SJCRH30 (cell line): ENCODE results near the gene SLC4A3. TPM values are rescaled to one million over a fixed set of nuclear protein-coding genes. Genes with fewer than 3 reads are reported as not detected.
"Not testable (repeated sequence)": the region's sequence is repeated elsewhere in the genome, so short reads cannot be mapped to it uniquely, and the experiment has no call there.

Experiments used
- DNase-seq, 2 experiments: peaks; one replicate each; pipeline ENCODE4 v3.0.0-alpha.2; 2015 to 2020
- H3K27ac ChIP-seq: fragments of 250-450 bp; sonication (Bioruptor Pico); 2 replicates; pipeline ENCODE4 v1.5.1; 2020; ENCODE audit warnings: mild to moderate bottlenecking, moderate library complexity
- H3K27me3 ChIP-seq: fragments of 250-450 bp; sonication (Bioruptor Pico); 2 replicates; pipeline ENCODE4 v1.5.1; 2020; ENCODE audit warnings: mild to moderate bottlenecking, moderate library complexity
- H3K36me3 ChIP-seq: fragments of 250-450 bp; sonication (Bioruptor Pico); 2 replicates; pipeline ENCODE4 v1.5.1; 2020; ENCODE audit warnings: mild to moderate bottlenecking, moderate library complexity
- H3K4me1 ChIP-seq: fragments of 250-450 bp; sonication (Bioruptor Pico); 2 replicates; pipeline ENCODE4 v1.5.1; 2020; ENCODE audit warnings: mild to moderate bottlenecking, moderate library complexity
- H3K4me3 ChIP-seq: fragments of 250-450 bp; sonication (Bioruptor Pico); 2 replicates; pipeline ENCODE4 v1.5.1; 2020; ENCODE audit warnings: mild to moderate bottlenecking, moderate library complexity
- H3K9me3 ChIP-seq: fragments of 250-450 bp; sonication (Bioruptor Pico); replicated peaks from 2 replicates; pipeline ENCODE4 v1.5.1; 2020; ENCODE audit warnings: mild to moderate bottlenecking, moderate library complexity
- total RNA-seq: library from RNA; depleted of rRNA; stranded (reverse); fragments of >200 nt; shearing (Covaris generic); gene quantifications from 2 replicates; pipeline ENCODE4 v1.2.3, GENCODE V29; 2014

The SLC4A3 gene
- total RNA-seq, 1 experiment from 2014 or later: 1.3 TPM

DNA sequence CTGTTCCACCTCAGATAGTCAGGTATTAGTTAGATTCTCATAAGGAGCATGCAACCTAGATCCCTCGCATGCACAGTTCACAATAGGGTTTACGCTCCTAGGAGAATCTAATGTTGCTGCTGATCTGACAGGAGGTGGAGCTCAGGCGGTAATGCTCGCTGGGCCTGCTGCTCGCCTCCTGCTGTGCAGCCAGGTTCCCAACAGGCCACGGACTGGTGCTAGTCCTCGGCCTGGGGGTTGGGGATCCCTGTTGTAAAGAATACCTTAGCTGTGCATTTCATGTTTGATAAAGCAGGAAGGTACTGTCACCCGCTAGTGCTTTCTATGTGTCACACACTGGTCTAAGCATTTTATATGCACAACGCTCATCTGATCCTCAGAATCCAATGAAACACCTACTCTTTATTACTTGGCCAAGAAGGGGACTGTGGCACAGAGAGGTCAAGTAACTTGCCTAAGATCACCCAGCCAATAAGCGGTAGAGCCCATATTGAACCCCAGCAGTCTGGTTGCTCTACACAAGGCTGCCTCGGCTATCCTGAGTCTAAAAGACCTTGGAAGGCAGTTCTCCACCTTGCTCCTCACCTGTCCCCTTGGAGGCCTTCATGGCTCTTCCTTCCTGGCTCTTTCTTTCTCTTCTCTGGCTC, 35.8 kb downstream of the SLC4A3 start:
- Histone ChIP-seq H3K4me3 (no peak overlapping the region), H3K9me3 (0 out of 2 replicates have a peak, but pooled peaks cover 5% of the 10 kb centered on the region), H3K27me3 (no peaks in the 10 kb centered on the region), H3K27ac (no peak overlapping the region), H3K36me3 (no peaks in the 10 kb centered on the region), H3K4me1 (no peaks in the 10 kb centered on the region)
- DNase-seq: no peak

- Histone ChIP-seq H3K27ac (no peak overlapping the region), H3K4me1 (no peaks in the 10 kb centered on the region), H3K9me3 (0 out of 2 replicates have a peak, but pooled peaks cover 5% of the 10 kb centered on the region), H3K4me3 (no peak overlapping the region), H3K27me3 (no peaks in the 10 kb centered on the region), H3K36me3 (no peaks in the 10 kb centered on the region)
- no peak for DNase-seq
Measured at GRCh38 chr2:219664041-219664440, 36.6 kb downstream of the SLC4A3 start.

DNA sequence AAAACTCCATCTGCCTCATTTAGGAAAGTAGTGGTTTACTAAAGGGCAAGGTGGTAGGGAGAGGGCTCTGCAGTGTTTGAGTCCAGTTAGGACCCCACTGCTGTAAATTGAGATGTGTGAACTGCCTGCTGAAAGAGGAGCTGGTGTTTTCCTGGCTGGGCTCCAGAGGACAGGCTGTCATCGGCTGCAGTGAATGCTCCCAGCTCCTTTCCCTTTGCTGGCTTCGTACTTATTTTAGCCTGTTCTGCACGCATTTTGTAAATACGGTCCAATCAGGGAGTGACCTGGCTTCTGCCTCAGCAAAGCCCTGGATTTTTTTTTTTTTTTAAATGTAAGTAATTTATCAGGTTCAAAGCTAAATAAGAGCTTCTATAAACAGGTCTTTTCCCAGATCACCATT, 37.5 kb downstream of the SLC4A3 start:
- Histone ChIP-seq H3K27me3 (no peaks in the 10 kb centered on the region; the same call in 1 of the 2 replicates), H3K4me3 (no peak overlapping the region), H3K4me1 (no peaks in the 10 kb centered on the region), H3K36me3 (no peaks in the 10 kb centered on the region), H3K27ac (no peak overlapping the region), H3K9me3 (0 out of 2 replicates have a peak, but pooled peaks cover 5% of the 10 kb centered on the region)
- peak in 1 of 2 experiments; percentile 24 for DNase-seq

- H3K27me3 ChIP-seq: no peaks in the 10 kb centered on the region; the same call in 1 of the 2 replicates
- no peak overlapping the region for H3K27ac ChIP-seq
- no peaks in the 10 kb centered on the region for H3K36me3 ChIP-seq
- H3K4me1 ChIP-seq: no peaks in the 10 kb centered on the region
- DNase-seq: no peak
- H3K4me3 ChIP-seq: no peak overlapping the region
- 0 out of 2 replicates have a peak, but pooled peaks cover 5% of the 10 kb centered on the region for H3K9me3 ChIP-seq
Measured at GRCh38 chr2:219665926-219666325, 38.5 kb downstream of the SLC4A3 start.

GRCh38 chr2:219668316-219668715, 40.9 kb downstream of the SLC4A3 start:
- H3K4me3 ChIP-seq: no peak overlapping the region
- no peaks in the 10 kb centered on the region for H3K4me1 ChIP-seq
- H3K9me3 ChIP-seq: no peaks in the 10 kb centered on the region
- no peaks in the 10 kb centered on the region; the same call in 1 of the 2 replicates for H3K27me3 ChIP-seq
- no peak overlapping the region for H3K27ac ChIP-seq
- DNase-seq: no peak
- no peaks in the 10 kb centered on the region for H3K36me3 ChIP-seq

DNA sequence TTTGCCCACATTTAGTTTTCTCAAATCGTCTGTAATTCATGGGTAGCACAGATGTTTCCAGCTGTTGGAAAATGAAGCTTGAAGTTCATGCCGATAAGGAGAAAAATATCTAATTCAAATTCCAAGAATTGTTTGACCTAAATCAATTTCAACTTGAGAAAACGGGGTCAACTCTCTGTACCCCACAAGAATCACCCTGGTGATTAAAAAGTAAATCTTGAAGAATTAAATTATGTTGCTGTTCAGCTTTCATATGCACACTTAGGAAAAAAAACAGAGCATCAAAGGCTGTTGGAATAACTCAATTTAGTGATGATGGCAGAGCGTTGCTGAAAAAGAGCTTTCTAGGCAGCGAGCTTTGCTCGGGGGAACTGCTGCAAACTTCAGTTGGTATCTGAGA, 43.0 kb downstream of the SLC4A3 start:
- H3K9me3 ChIP-seq: no peaks in the 10 kb centered on the region
- H3K4me1 ChIP-seq: no peaks in the 10 kb centered on the region
- no peak overlapping the region for H3K27ac ChIP-seq
- H3K27me3 ChIP-seq: no peaks in the 10 kb centered on the region; the same call in 1 of the 2 replicates
- no peaks in the 10 kb centered on the region for H3K36me3 ChIP-seq
- H3K4me3 ChIP-seq: no peak overlapping the region
- no peak for DNase-seq

DNA sequence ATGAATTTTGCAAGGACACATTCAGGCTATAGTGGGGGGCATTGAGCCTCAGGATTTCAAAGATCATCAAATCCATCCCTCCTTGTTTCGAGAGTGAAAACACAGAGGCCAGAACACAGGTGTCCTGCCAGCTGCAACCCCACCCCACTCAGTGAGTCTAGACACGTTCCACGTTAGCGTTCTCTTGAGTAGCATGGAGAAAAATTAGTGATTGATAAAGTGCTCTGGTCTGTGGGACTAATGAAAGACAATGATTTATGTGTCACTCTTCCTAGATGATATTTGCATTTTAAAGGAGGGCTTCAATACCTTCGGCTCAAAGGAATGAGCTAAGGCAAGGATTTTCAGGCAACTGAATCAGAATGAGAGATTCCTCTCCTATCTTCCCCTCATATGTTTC, 43.8 kb downstream of the SLC4A3 start:
- Histone ChIP-seq H3K4me3 (no peak overlapping the region), H3K27ac (no peak overlapping the region), H3K36me3 (no peaks in the 10 kb centered on the region), H3K9me3 (no peaks in the 10 kb centered on the region), H3K27me3 (no peaks in the 10 kb centered on the region; the same call in 1 of the 2 replicates), H3K4me1 (no peaks in the 10 kb centered on the region)
- DNase-seq: no peak

DNA sequence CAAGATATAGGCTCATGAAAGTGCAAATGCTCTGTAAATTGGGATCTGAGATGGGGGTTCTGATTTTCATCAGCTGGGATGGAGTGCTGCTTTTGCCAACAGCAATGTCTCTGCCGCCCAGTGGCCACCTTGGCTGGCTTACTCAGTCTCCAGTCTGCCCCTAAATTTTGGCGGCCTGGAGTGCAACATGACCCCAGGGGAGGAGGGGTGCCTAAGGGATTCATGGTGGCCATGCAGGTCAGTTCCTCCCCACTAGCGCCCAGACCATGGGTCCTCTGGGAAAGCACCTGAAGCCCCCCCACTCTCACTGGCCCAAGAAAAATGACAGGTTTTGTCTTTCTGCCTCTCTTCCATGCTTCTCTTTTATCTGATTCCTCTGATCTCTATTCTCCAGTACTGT, 45.0 kb downstream of the SLC4A3 start:
- Histone ChIP-seq H3K4me3 (no peak overlapping the region), H3K27ac (no peak overlapping the region), H3K36me3 (no peaks in the 10 kb centered on the region), H3K27me3 (peaks cover 2% of the 10 kb centered on the region; the same call in 1 of the 2 replicates), H3K4me1 (no peaks in the 10 kb centered on the region), H3K9me3 (no peaks in the 10 kb centered on the region)
- no peak for DNase-seq

DNA sequence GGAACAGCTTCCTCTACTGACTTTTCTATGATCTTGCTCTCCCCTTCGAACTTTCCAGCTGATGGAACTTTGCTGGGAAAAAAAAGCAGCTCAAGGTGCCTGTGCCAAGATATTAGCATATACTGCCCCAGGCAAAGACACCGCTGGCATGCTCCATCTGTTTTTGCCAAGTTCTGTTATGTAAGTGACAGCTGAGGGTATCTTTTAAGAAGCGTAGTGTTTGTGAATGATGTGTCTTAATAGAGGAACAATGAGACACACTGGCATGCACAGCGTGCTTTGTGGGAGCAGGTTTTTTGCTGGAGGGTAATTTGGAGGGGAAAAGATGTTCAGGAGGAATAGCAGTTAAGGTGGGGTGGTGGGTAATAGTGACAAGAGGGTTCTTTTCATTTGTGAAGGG, 47.8 kb downstream of the SLC4A3 start:
- H3K27ac ChIP-seq: no peak overlapping the region

DNA sequence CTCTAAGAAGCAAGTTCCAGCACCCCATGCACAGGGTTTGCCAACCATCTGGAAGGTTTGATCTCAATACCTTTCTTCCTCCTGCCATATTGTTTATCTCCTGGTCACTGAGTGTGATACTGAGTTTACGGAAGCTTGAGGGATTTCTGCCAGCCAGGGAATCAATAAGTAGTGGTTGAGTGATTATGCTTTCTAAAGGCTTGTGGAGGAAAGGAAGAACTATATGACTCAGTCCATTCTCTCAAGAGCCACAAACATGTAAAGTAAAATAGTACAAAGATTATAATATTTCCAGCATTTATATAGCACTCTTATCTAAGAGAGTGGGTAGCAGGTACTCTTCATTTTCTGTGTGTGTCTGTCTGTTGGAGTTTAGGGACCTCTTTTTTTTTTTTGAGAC, 49.2 kb downstream of the SLC4A3 start:
- H3K27me3 ChIP-seq: 0 out of 2 replicates have a peak, but pooled peaks cover 2% of the 10 kb centered on the region
- no peaks in the 10 kb centered on the region for H3K9me3 ChIP-seq
- H3K36me3 ChIP-seq: no peaks in the 10 kb centered on the region
- no peak overlapping the region for H3K4me3 ChIP-seq
- no peaks in the 10 kb centered on the region for H3K4me1 ChIP-seq
- DNase-seq: no peak
- H3K27ac ChIP-seq: no peak overlapping the region

More for the DNA sequence above, 47.8 kb downstream of the SLC4A3 start:
- H3K9me3 ChIP-seq: no peaks in the 10 kb centered on the region
- H3K4me1 ChIP-seq: no peaks in the 10 kb centered on the region
- H3K4me3 ChIP-seq: no peak overlapping the region
- DNase-seq: no peak
- 0 out of 2 replicates have a peak, but pooled peaks cover 2% of the 10 kb centered on the region for H3K27me3 ChIP-seq
- H3K36me3 ChIP-seq: no peaks in the 10 kb centered on the region

DNA sequence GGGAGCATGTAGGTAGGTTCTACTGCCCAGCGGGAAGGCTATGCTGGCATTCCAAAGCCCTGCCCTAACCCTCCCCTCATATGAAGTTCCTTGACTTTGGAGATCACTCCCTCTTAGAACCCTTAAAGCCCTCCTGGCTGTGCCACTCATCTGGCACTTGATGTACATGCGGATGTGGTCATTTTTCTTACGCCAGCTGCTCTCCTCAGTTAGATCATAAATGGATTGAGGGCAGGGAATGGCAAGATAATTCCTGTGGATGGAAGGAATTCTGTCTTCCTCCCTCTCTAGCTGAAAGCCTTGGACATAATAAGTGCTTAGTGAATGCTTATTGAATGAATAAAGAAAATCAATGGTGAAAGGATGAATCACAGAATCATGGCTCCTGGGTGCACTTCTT, 51.6 kb downstream of the SLC4A3 start:
- Histone ChIP-seq H3K27me3 (0 out of 2 replicates have a peak, but pooled peaks cover 2% of the 10 kb centered on the region), H3K27ac (no peak overlapping the region), H3K4me3 (no peak overlapping the region), H3K9me3 (no peaks in the 10 kb centered on the region), H3K36me3 (no peaks in the 10 kb centered on the region), H3K4me1 (no peaks in the 10 kb centered on the region)
- no peak for DNase-seq

GRCh38 chr2:219679571-219679970, 52.1 kb downstream of the SLC4A3 start:
- no peak overlapping the region for H3K4me3 ChIP-seq
- no peaks in the 10 kb centered on the region for H3K9me3 ChIP-seq
- H3K4me1 ChIP-seq: no peaks in the 10 kb centered on the region
- H3K36me3 ChIP-seq: no peaks in the 10 kb centered on the region
- 0 out of 2 replicates have a peak, but pooled peaks cover 2% of the 10 kb centered on the region for H3K27me3 ChIP-seq
- DNase-seq: no peak
- H3K27ac ChIP-seq: no peak overlapping the region

GRCh38 chr2:219680958-219681693, 53.7 kb downstream of the SLC4A3 start:
- DNase-seq: no peak
- Histone ChIP-seq H3K36me3 (no peaks in the 10 kb centered on the region), H3K4me1 (no peaks in the 10 kb centered on the region), H3K27ac (no peak overlapping the region), H3K27me3 (0 out of 2 replicates have a peak, but pooled peaks cover 2% of the 10 kb centered on the region), H3K4me3 (no peak overlapping the region), H3K9me3 (no peaks in the 10 kb centered on the region)

- H3K9me3 ChIP-seq: no peaks in the 10 kb centered on the region
- H3K36me3 ChIP-seq: no peaks in the 10 kb centered on the region
- no peak for DNase-seq
- H3K27me3 ChIP-seq: no peaks in the 10 kb centered on the region
- no peak overlapping the region for H3K27ac ChIP-seq
- no peaks in the 10 kb centered on the region for H3K4me1 ChIP-seq
- H3K4me3 ChIP-seq: no peak overlapping the region
Measured at GRCh38 chr2:219681694-219682300, 54.4 kb downstream of the SLC4A3 start.

DNA sequence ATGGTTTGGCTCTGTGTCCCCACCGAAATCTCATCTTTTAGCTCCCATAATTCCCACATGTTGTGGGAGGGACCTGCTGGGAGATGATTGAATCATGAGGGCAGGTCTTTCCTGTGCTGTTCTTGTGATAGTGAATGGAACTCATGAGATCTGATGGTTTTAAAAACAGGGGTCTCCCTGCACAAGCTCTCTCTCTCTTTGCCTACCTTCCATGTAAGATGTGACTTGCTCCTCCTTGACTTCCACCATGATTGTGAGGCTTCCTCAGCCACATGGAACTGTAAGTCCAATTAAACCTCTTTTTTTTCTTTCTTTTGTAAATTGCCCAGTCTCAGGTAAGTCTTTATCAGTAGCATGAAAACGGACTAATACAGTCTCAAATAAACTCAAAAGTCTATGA, 56.0 kb downstream of the SLC4A3 start:
- H3K36me3 ChIP-seq, H3K27me3 ChIP-seq, DNase-seq, H3K4me1 ChIP-seq, H3K27ac ChIP-seq, H3K4me3 ChIP-seq, H3K9me3 ChIP-seq: not testable (repeated sequence)
